ENCODE measurements around the gene SPATA20.

The SPATA20 gene

DNA sequence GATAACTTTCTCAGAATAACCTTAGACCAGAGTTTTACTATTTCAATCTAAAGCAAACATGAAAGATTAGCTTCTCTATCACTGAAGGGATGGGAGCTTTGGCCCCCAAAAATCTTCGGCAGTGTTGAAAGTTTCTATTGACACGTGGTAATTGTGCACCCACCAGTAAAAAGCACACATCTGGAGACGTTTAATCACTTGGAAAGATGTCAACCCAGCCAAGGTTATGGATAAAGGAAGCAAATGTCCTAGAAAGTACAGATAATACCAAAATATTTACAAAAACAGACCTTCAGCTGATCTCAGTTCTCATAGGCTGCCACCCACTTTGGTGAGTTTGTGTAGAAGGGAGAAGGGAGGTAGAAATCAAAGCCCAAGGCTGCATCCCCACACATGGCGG is 33.5 kb upstream of the SPATA20 start:
- H3K27ac ChIP-seq (ENCODE audit: low read depth, low read length): no peak overlapping the region
- H3K27me3 ChIP-seq (ENCODE audit: control insufficient read depth, insufficient read depth, low read length): no peaks in the 10 kb centered on the region
- no peak overlapping the region for H3K9ac ChIP-seq (ENCODE audit: low read length)
- H3K4me1 ChIP-seq (ENCODE audit: control insufficient read depth, insufficient read depth, low read length): peaks cover 3% of the 10 kb centered on the region
- no peak overlapping the region for H3K4me3 ChIP-seq (ENCODE audit: low read length)
- H3K36me3 ChIP-seq (ENCODE audit: control insufficient read depth, insufficient read depth, low read length): no peaks in the 10 kb centered on the region

- Histone ChIP-seq H3K9ac (ENCODE audit: low read length) (no peak overlapping the region), H3K27me3 (ENCODE audit: control insufficient read depth, insufficient read depth, low read length) (no peaks in the 10 kb centered on the region), H3K36me3 (ENCODE audit: control insufficient read depth, insufficient read depth, low read length) (no peaks in the 10 kb centered on the region), H3K27ac (ENCODE audit: low read depth, low read length) (no peak overlapping the region), H3K4me3 (ENCODE audit: low read length) (no peak overlapping the region), H3K4me1 (ENCODE audit: control insufficient read depth, insufficient read depth, low read length) (no peaks in the 10 kb centered on the region)
These were observed 32.6 kb upstream of the SPATA20 start for GRCh38 chr17:50514388-50514787.

DNA sequence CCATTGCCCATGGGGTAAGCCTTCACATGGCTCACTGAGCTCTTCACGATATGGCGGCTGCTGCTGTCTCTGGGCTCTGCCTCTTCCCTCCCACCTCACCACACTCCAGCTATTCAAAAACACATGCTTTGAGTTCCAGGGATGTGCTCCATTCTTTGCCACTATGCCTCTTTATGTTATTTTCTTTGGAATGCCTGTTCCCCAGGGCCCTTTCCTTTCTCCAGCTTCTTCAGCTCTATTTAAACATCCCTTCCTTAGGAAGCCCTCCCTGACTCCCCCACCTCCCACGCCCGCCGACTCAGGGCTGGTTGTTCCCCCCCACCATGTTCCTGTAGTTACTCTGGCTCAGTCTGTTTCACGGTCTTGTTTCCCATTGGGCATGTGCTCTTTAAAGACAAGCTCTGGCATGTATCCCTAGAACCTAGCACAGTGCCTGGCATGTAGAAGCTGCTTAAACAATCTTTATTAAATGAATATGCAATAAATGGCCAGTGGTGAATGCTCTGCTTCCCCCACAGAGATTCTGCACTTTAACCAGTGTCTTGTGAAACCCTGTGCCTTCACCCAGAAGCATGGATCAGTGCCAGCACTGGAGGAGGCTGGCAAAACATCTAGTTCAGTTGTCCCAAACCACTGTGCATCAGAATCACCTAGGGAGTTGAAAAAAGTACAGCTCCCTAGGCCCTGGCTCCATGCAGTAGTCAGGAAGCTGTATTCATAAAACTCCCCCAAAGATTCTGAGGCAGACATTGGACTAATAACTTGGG is 31.9 kb upstream of the SPATA20 start:
- Histone ChIP-seq H3K4me1 (ENCODE audit: control insufficient read depth, insufficient read depth, low read length) (no peaks in the 10 kb centered on the region), H3K36me3 (ENCODE audit: control insufficient read depth, insufficient read depth, low read length) (no peaks in the 10 kb centered on the region), H3K4me3 (ENCODE audit: low read length) (no peak overlapping the region), H3K27me3 (ENCODE audit: control insufficient read depth, insufficient read depth, low read length) (no peaks in the 10 kb centered on the region), H3K9ac (ENCODE audit: low read length) (no peak overlapping the region), H3K27ac (ENCODE audit: low read depth, low read length) (no peak overlapping the region)

DNA sequence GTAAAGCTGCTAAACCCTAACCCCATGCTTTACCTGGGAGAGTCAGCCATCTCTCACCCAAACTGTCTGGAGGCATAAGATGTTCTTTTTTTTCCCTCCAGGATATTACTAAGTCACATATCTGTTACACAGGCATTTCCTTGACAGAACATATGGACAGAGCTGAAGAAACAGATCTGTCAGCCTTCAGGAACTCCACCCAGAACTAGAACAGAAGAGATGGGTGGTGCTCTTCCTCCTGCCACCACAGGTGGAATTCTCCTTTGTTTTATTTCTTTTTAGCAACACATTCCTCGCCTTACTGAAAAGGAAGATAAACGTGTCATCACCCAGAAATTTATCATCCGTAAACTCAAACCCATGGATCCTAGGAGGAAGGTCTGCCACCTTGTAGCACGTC is 30.0 kb upstream of the SPATA20 start:
- Histone ChIP-seq H3K4me3 (ENCODE audit: low read length) (no peak overlapping the region), H3K9ac (ENCODE audit: low read length) (no peak overlapping the region), H3K4me1 (ENCODE audit: control insufficient read depth, insufficient read depth, low read length) (no peaks in the 10 kb centered on the region), H3K27ac (ENCODE audit: low read depth, low read length) (no peak overlapping the region), H3K27me3 (ENCODE audit: control insufficient read depth, insufficient read depth, low read length) (no peaks in the 10 kb centered on the region), H3K36me3 (ENCODE audit: control insufficient read depth, insufficient read depth, low read length) (no peaks in the 10 kb centered on the region)

- Histone ChIP-seq H3K27ac (ENCODE audit: low read depth, low read length) (no peak overlapping the region), H3K9ac (ENCODE audit: low read length) (no peak overlapping the region), H3K4me1 (ENCODE audit: control insufficient read depth, insufficient read depth, low read length) (no peaks in the 10 kb centered on the region)
These were observed 29.2 kb upstream of the SPATA20 start for GRCh38 chr17:50517504-50518383.

GRCh38 chr17:50518384-50519023 is 28.5 kb upstream of the SPATA20 start:
- Histone ChIP-seq H3K27ac (ENCODE audit: low read depth, low read length) (no peak overlapping the region), H3K36me3 (ENCODE audit: control insufficient read depth, insufficient read depth, low read length) (no peaks in the 10 kb centered on the region), H3K9ac (ENCODE audit: low read length) (no peak overlapping the region), H3K27me3 (ENCODE audit: control insufficient read depth, insufficient read depth, low read length) (no peaks in the 10 kb centered on the region), H3K4me3 (ENCODE audit: low read length) (no peak overlapping the region), H3K4me1 (ENCODE audit: control insufficient read depth, insufficient read depth, low read length) (no peaks in the 10 kb centered on the region)

More at GRCh38 chr17:50517504-50518383, 29.2 kb upstream of the SPATA20 start:
- no peak overlapping the region for H3K4me3 ChIP-seq (ENCODE audit: low read length)
- H3K36me3 ChIP-seq (ENCODE audit: control insufficient read depth, insufficient read depth, low read length): no peaks in the 10 kb centered on the region
- no peaks in the 10 kb centered on the region for H3K27me3 ChIP-seq (ENCODE audit: control insufficient read depth, insufficient read depth, low read length)

DNA sequence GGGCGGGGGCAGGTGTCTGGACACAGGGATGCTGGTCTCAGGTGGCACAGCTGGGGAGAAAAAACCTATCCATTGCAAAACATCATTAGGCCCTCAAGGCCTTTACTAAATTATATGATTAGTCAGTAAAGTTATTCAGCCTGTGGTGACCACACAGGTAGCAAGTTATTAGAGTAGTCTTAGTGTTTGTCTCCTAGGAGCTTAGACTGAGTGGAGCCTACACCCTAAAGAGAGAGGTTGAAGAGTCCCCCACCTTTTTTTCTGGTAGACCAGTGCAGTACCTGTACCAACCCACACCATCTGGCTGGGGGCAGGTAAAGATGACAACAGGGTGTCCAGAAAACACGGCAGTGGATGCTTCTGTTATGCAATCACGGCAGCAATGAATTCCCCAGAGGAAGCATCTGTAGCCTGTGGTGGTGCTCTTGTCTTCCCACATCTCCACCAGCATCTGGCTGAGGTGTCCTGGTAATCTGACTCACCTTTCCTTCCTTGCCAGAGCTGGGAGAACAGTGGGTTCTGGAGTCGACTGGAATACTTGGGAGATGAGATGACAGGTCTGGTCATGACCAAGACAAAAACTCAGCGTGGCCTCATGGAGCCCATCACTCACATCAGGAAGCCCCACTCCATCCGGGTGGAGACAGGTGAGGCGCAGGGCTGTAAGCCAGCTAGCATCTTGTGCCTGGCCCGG is 27.7 kb upstream of the SPATA20 start:
- Histone ChIP-seq H3K36me3 (ENCODE audit: control insufficient read depth, insufficient read depth, low read length) (no peaks in the 10 kb centered on the region), H3K9ac (ENCODE audit: low read length) (no peak overlapping the region), H3K4me3 (ENCODE audit: low read length) (no peak overlapping the region), H3K4me1 (ENCODE audit: control insufficient read depth, insufficient read depth, low read length) (no peaks in the 10 kb centered on the region), H3K27ac (ENCODE audit: low read depth, low read length) (no peak overlapping the region), H3K27me3 (ENCODE audit: control insufficient read depth, insufficient read depth, low read length) (no peaks in the 10 kb centered on the region)

GRCh38 chr17:50520483-50520882 is 26.5 kb upstream of the SPATA20 start:
- Histone ChIP-seq H3K4me3 (ENCODE audit: low read length) (no peak overlapping the region), H3K9ac (ENCODE audit: low read length) (no peak overlapping the region), H3K4me1 (ENCODE audit: control insufficient read depth, insufficient read depth, low read length) (no peaks in the 10 kb centered on the region), H3K36me3 (ENCODE audit: control insufficient read depth, insufficient read depth, low read length) (no peaks in the 10 kb centered on the region), H3K27ac (ENCODE audit: low read depth, low read length) (no peak overlapping the region), H3K27me3 (ENCODE audit: control insufficient read depth, insufficient read depth, low read length) (no peaks in the 10 kb centered on the region)

GRCh38 chr17:50521514-50521913 is 25.5 kb upstream of the SPATA20 start:
- H3K4me3 ChIP-seq (ENCODE audit: low read length): no peak overlapping the region
- H3K36me3 ChIP-seq (ENCODE audit: control insufficient read depth, insufficient read depth, low read length): no peaks in the 10 kb centered on the region
- H3K4me1 ChIP-seq (ENCODE audit: control insufficient read depth, insufficient read depth, low read length): no peaks in the 10 kb centered on the region
- no peak overlapping the region for H3K27ac ChIP-seq (ENCODE audit: low read depth, low read length)
- H3K27me3 ChIP-seq (ENCODE audit: control insufficient read depth, insufficient read depth, low read length): no peaks in the 10 kb centered on the region
- no peak overlapping the region for H3K9ac ChIP-seq (ENCODE audit: low read length)

DNA sequence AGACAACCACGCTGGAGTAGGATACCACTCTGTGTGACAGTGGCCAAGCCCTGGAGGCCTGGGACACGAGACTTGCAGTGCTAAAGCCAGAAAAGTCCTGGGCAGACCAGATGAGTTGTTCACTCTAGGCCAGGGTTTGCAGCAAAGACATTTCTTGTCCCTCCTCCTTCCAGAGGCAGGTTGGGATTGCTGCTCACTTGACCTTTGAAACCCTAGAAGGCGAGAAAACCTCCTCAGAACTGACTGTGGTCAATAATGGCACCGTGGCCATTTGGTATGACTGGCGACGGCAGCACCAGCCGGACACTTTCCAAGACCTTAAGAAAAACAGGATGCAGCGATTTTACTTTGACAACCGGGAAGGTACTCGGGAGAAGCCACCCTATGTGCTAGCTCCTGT is 24.2 kb upstream of the SPATA20 start:
- H3K36me3 ChIP-seq (ENCODE audit: control insufficient read depth, insufficient read depth, low read length): no peaks in the 10 kb centered on the region
- no peaks in the 10 kb centered on the region for H3K27me3 ChIP-seq (ENCODE audit: control insufficient read depth, insufficient read depth, low read length)
- no peaks in the 10 kb centered on the region for H3K4me1 ChIP-seq (ENCODE audit: control insufficient read depth, insufficient read depth, low read length)
- H3K27ac ChIP-seq (ENCODE audit: low read depth, low read length): no peak overlapping the region
- H3K4me3 ChIP-seq (ENCODE audit: low read length): no peak overlapping the region
- no peak overlapping the region for H3K9ac ChIP-seq (ENCODE audit: low read length)

GRCh38 chr17:50523208-50523607 is 23.8 kb upstream of the SPATA20 start:
- H3K9ac ChIP-seq (ENCODE audit: low read length): no peak overlapping the region
- H3K4me1 ChIP-seq (ENCODE audit: control insufficient read depth, insufficient read depth, low read length): no peaks in the 10 kb centered on the region
- no peak overlapping the region for H3K27ac ChIP-seq (ENCODE audit: low read depth, low read length)
- H3K27me3 ChIP-seq (ENCODE audit: control insufficient read depth, insufficient read depth, low read length): no peaks in the 10 kb centered on the region
- H3K36me3 ChIP-seq (ENCODE audit: control insufficient read depth, insufficient read depth, low read length): no peaks in the 10 kb centered on the region
- H3K4me3 ChIP-seq (ENCODE audit: low read length): no peak overlapping the region

DNA sequence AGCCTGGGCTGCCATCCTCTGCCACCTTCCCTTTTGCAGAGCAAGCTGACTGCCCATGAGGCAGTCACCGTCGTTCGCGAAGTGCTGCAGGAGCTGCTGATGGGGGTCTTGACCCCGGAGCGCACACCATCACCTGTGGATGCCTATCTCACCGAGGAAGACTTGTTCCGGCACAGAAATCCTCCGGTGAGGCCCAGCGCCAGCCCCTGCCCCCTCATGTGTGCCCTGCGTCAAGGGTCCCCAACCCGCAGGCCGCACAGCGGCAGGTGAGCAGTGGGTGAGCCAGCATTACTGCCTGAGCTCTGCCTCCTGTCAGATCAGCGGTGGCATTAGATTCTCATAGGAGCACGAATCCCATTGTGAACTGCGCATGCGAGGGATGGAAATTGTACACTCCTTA is 22.1 kb upstream of the SPATA20 start:
- Histone ChIP-seq H3K36me3 (ENCODE audit: control insufficient read depth, insufficient read depth, low read length) (no peaks in the 10 kb centered on the region), H3K4me1 (ENCODE audit: control insufficient read depth, insufficient read depth, low read length) (no peaks in the 10 kb centered on the region), H3K9ac (ENCODE audit: low read length) (no peak overlapping the region), H3K27ac (ENCODE audit: low read depth, low read length) (no peak overlapping the region), H3K4me3 (ENCODE audit: low read length) (no peak overlapping the region), H3K27me3 (ENCODE audit: control insufficient read depth, insufficient read depth, low read length) (no peaks in the 10 kb centered on the region)
